SIG-M5 (cell line): ENCODE results near the gene UTP4.
"Not testable (repeated sequence)": the region's sequence is repeated elsewhere in the genome, so short reads cannot be mapped to it uniquely, and the experiment has no call there.

Experiments used
- DNase-seq: peaks from one replicate; lab custom pipeline; 2025; lab: John Stamatoyannopoulos, UW

The UTP4 gene

GRCh38 chr16:69110406-69110805 is 22.0 kb upstream of the UTP4 start:
- no peak for DNase-seq

DNA sequence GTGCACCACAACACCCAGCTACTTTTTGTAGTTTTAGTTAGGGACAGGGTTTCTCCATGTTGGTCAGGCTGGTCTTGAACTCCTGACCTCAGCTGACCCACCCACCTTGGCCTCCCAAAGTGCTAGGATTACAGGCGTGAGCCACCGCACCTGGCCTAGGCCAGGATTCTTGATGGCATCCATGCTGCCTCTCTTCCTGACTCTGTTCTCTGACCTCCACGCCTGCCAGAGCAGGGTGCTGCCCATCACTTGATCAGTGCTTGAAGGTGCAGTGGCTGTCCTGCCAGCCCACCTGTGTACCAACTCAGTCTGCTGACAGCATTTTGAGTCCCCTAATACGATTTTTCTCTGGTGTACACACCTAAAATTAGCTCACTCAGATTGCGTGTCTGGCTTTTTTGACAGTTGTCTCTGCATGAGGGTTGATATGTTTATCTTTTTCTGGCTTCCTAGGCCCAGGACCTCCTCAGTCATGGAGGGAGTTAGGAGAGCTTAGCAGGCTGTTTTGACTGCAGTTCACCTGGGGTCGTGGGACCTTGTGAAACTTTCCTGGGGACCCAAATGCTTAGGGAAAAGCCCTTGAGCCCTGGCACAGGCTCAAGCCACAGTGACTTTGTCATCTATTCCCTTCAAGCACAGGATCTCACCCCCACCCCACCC is 21.1 kb upstream of the UTP4 start:
- no peak for DNase-seq

GRCh38 chr16:69111876-69112230 is 20.6 kb upstream of the UTP4 start:
- no peak for DNase-seq

DNA sequence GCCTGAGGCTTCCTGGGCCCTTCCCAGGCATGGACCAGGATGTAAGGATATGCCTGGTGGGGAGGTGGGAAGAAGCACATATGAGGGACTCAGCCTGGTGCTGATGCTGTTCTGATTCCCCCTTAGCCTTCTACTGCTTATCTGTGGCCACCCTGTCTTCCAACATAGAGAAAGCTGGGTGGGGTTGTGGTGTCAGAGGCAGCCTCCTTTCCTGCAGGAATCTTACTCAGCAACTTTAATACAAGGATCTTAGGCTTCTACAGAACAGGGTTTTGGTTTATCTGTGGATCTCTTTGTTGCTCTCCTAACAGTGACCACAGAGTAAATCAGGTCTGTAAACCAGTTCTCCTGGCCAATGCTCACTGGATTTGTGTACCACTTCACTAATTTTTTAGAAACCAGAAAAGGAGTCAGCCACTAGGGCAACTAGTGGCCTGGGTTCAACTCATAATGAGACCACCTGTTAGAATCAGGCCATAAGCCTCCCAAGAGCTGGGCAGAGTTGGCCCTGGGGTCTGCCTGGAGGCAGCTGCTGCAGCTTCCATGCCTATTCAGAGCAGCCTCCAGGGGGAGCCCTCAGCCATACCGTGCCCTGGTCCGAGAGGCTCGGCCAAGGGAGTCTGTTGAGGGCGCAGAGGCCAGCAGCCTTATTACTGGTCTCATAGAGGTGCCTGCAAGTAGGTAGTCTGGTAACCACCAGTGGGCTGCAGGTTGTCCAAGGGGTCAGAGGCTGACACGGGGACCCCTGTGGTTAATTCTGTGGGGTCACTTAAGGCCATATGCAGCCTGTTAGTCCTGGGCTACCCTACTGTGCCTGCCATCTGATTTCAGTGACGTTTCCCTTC is 19.9 kb upstream of the UTP4 start:
- DNase-seq, result no peak

DNA sequence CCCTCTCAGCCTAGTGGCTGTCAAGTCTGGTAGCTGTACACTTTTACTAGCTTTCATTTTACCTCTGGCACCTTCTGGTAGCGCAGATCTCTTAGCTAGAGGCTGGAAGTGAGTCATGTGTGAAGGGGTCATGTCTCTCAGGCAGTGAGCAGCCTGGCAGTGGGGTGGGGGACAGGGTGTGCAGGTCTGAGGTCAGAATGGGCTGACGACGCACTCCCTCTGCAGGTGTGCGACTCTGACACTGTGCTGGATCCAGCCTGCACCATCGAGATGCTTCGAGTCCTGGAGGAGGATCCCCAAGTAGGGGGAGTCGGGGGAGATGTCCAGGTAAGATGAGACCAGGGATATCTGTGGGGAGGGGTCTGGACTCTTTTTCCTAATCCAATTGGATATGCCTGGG is 19.2 kb upstream of the UTP4 start:
- DNase-seq, result no peak

- DNase-seq, result no peak
Observed at GRCh38 chr16:69114346-69114975, 18.0 kb upstream of the UTP4 start.

GRCh38 chr16:69114976-69115355 is 17.5 kb upstream of the UTP4 start:
- no peak for DNase-seq

- no peak for DNase-seq
Observed at GRCh38 chr16:69115361-69115760, 17.1 kb upstream of the UTP4 start.

DNA sequence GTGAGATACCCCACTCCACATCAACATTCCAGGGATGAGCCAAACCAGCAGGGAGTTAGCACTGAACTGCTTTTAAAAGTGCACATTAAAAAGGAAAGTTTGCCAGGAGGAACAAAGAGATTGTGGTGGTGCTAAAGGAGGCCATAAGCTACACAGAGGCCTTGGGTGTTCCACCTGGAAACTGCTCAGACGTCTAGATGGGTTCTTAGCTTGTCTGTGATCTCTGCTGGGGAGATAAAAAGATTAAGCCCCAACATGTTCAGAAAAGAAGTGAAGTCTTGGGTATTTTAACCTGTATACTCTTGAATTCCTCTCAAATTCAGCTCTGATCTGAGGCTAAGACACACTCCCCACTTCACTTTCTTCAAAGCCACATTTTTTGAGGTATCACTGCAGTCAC is 16.6 kb upstream of the UTP4 start:
- no peak for DNase-seq

DNA sequence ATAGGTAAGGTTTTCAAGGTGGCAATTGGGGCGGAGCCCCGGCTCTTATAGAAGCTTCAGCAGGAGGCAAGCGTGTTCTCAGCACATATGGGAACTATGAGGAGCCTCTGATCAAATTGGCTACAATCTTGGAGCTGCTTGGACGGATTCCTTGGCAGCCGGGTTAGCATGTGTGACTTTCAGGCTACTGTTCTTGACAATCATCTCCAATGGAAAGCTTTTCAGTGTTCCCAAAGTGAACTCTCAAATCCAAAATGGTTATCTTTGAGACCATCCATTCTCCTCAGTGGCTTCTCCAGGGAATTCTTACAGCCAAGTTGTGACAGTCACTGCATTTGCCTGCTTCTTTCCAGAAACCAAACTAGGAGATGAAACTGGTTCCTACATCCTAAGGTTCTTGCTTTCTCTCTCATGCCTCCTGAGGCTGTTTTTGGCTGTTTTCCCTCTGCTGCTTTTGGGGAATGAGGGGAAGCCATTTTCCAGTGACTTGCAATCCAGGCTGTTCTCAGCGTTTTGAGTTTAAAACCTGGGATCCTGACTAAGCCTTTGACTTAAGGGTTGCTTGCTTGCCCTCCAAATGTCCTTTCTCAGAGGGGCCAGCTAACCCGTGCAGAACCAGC is 16.1 kb upstream of the UTP4 start:
- DNase-seq, result no peak

- DNase-seq, result no peak
Observed at GRCh38 chr16:69116906-69117305, 15.5 kb upstream of the UTP4 start.

DNA sequence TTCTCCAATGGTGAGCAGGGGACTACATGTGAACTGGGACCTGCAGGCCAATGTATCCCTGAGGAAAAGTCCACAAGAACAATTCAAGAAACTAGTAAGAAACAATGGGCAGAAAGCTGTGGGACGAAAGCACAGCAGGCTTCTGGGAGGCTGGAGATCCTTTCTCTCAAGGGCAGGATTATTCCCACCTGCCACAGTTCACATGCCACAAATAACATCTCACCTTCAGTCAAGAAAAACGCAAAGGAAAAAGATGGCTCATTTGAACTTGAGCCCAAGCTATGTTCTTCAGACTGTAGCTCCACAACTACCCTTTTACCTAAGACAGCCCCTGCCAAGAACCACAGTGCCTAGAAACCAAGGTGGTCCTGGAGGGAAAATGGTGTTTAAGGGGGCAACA is 14.0 kb upstream of the UTP4 start:
- no peak for DNase-seq

DNA sequence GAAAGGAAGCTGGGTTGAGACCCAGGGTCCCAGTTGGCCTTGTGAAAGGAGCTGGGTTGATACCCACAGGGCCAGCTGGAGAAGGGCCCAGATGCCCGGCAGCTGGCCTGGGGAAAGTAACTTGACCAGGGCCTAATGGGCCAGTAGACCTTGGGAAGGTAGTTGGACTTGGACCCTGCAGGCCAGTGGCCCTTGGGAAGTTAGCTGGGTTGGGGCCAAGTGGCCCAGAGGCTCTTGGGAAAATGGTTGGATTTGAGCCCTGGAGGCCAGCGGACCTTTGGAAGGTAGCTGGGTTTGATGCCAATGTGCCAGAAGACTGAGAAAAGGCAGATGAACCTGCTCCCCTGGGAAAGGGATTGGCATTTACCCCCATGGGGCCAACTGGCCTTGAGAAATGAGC is 13.5 kb upstream of the UTP4 start:
- DNase-seq, result no peak

DNA sequence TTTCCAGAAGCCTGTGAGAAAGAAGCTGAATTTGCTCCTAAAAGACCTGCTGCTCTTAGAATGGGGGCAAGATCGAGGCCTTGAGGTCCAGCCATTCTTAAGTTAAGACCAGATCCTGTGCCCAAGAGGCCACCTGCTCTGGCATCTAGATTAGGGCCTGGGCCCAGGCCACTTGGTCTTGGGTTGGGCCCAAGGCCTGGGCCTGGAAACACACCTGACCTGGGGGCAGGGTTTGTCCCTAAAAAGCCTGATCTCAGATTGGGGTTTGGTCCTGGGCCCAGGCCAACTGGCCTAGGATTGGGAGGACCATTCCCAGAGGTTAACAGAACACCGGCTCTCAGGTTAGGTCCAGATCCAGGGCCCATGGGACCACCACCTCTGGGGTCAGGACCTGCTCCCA is 12.9 kb upstream of the UTP4 start:
- no peak for DNase-seq

DNA sequence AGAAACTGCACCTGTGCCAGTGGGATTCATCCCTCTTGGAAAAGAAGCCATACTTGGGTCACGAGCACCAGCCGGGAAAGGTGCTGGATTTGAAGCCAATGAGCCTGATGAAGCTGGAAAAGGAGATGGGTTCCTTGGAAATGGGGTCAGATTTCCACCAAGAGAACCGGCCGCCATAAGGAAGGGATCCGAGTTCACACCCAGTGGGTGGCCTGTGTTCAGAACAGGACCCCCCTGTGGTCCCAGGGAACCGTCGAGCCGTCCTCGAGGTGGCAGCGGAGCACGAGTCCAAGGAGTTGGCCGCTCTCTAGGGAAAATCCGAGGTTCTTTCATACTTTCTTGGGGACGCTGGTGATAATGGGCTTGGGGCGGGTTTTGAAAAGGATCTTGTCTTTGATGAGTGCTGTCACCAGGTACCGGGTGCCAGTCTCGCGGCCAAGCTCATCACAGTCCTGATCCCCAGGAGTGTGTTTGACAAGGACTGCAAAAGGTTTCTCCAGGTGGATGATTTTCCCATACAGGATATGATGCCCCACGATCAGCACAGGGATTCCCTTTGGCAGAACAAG is 12.3 kb upstream of the UTP4 start:
- no peak for DNase-seq

DNA sequence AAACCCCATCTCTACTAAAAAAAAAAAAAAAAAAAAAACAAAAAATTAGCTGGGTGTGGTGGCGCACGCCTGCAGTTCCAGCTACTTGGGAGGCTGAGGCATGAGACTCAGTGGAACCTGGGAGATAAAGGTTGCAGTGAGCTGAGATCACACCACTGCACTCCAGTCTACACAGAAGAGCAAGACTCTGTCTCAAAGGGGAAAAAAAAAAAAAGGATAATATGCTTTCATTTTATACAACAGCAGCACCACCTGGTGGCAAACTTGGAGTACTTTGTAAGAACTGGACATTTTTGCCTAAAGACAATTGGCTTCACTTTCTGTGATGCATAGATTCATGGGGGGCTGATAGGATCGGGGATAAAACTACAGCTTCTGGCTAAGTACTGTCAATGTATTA is 8.5 kb upstream of the UTP4 start:
- no peak for DNase-seq

GRCh38 chr16:69124406-69124805 is 8.0 kb upstream of the UTP4 start:
- DNase-seq, result not testable (repeated sequence)

GRCh38 chr16:69124961-69125360 is 7.5 kb upstream of the UTP4 start:
- DNase-seq, result not testable (repeated sequence)

GRCh38 chr16:69126221-69126620 is 6.2 kb upstream of the UTP4 start:
- no peak for DNase-seq

DNA sequence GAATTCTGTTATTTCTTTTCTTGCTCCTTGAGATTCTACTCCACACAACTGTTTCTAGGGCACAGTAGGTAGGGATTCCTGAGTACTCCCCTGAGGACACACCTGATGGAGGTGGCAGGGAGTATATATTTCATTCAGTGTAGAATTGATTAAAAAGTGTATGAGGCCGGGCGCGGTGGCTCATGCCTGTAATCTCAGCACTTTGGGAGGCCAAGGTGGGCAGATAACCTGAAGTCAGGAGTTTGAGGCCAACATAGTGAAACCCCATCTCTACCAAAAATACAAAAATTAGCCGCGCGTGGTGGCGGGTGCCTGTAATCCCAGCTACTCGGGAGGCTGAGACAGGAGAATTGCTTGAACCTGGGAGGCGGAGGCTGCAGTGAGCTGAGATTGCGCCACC is 5.6 kb upstream of the UTP4 start:
- not testable (repeated sequence) for DNase-seq

- DNase-seq, result no peak
Observed at GRCh38 chr16:69127966-69128510, 4.4 kb upstream of the UTP4 start.

GRCh38 chr16:69130461-69130860 is 2.0 kb upstream of the UTP4 start:
- DNase-seq, result no peak
